Body of pancreas (tissue), 4 donors: ENCODE measurements around the gene BMPER. TPM values are rescaled to one million over a fixed set of nuclear protein-coding genes. Genes with fewer than 3 reads are reported as not detected.

Experiments used
- ATAC-seq: fragments of 150-250 bp; one replicate; pipeline ENCODE4 v1.9.1; 2016
- DNase-seq, 4 donors: peaks; one replicate each; pipeline ENCODE4 v3.0.0-alpha.2; 2019
- H3K27ac ChIP-seq, 4 donors: fragments of 200-600 bp; sonication (generic); 1 replicate in 3 of 4; 2 replicates in 1 of 4; pipeline versions ENCODE4 v1.5.1 to v1.6.1; 2016 to 2019; ENCODE audit warnings: mild to moderate bottlenecking in 1 of 4, mixed read lengths in 1 of 4, moderate library complexity in 1 of 4
- H3K27me3 ChIP-seq, 2 donors: fragments of 200-600 bp; sonication (generic); one replicate each; pipeline ENCODE4 v1.6.0; 2016; ENCODE audit warnings: mild to moderate bottlenecking in 1 of 2
- H3K36me3 ChIP-seq, 2 donors: fragments of 200-600 bp; sonication (generic); replicated peaks in 1 of 2; 2 replicates each; pipeline ENCODE4 v1.5.1; 2016; ENCODE audit warnings: low read depth in 2 of 2; ENCODE audit not compliant: insufficient read depth in 1 of 2
- H3K4me1 ChIP-seq: fragments of 200-600 bp; sonication (generic); one replicate; pipeline ENCODE4 v1.6.0; 2016
- H3K4me3 ChIP-seq, 2 donors: fragments of 200-600 bp; sonication (generic); 1 replicate in 1 of 2; 2 replicates in 1 of 2; pipeline ENCODE4 v1.5.1; 2016 to 2019
- H3K9me3 ChIP-seq, 3 donors: fragments of 200-600 bp; sonication (generic); 1 replicate in 2 of 3; 2 replicates in 1 of 3; pipeline ENCODE4 v1.5.1; 2016
- CTCF ChIP-seq, 7 experiments: fragments of 450-650 bp in 4 of 7; fragments of 200-600 bp in 3 of 7; sonication (generic) in 3 of 7; IDR thresholded peaks; one replicate each; pipeline ENCODE4 v1.5.1; 2016 to 2019; ENCODE audit warnings: antibody characterized with exemption in 7 of 7
- POLR2A ChIP-seq, 3 donors: fragments of 450-650 bp; IDR thresholded peaks; one replicate each; pipeline ENCODE4 v1.6.1; 2016; ENCODE audit warnings: antibody characterized with exemption in 3 of 3, mild to moderate bottlenecking in 2 of 3
- WGBS, 2 donors: methylation state at CpG; one replicate each; pipeline ENCODE4 v1.1.5; 2017; 5-methylcytosine and 5-hydroxymethylcytosine counted together
- intact Hi-C: fragments of 100-400 bp; cut with DNase I; formaldehyde crosslinking; loops from one replicate; pipeline ENCODE4 v1.15.1; 2023
- total RNA-seq, 2 donors: library from RNA; depleted of rRNA; stranded (reverse); fragments of >200 nt; gene quantifications; one replicate each; pipeline ENCODE4 v1.1.0, GENCODE V29; 2016

Gene BMPER
- total RNA-seq, 2 donors from 2014 or later: 0.33 to 0.78 TPM

- TF ChIP-seq CTCF (IDR thresholded peaks at IDR 0.05): no peak
- no peak for TF ChIP-seq POLR2A (IDR thresholded peaks at IDR 0.05)
- WGBS, 2 donors: 39 to 61% methylated on average over 1 of the region's 1 CpG
- H3K27me3 ChIP-seq: no peaks in the 10 kb centered on the region
- H3K36me3 ChIP-seq: no peaks in the 10 kb centered on the region
- intact Hi-C loops: no loop called here
- DNase-seq (no peak), ATAC-seq (no peak)
- no peaks in the 10 kb centered on the region for H3K9me3 ChIP-seq
- no peak overlapping the region for H3K4me3 ChIP-seq
- H3K27ac ChIP-seq: no peak overlapping the region
- no peaks in the 10 kb centered on the region for H3K4me1 ChIP-seq
Observed at GRCh38 chr7:34184466-34184865, 279.1 kb downstream of the BMPER start.

- intact Hi-C loops: no loop called here
- no peaks in the 10 kb centered on the region for H3K4me1 ChIP-seq
- H3K36me3 ChIP-seq: no peaks in the 10 kb centered on the region
- 58 to 72% methylated on average over 2 of the region's 2 CpGs for WGBS, 2 donors
- no peaks in the 10 kb centered on the region for H3K9me3 ChIP-seq
- no peaks in the 10 kb centered on the region for H3K27me3 ChIP-seq
- no peak overlapping the region for H3K4me3 ChIP-seq
- no peak for ATAC-seq
- DNase-seq: no peak
- no peak overlapping the region for H3K27ac ChIP-seq
- TF ChIP-seq POLR2A (IDR thresholded peaks at IDR 0.05) (no peak), CTCF (IDR thresholded peaks at IDR 0.05) (no peak)
Observed at GRCh38 chr7:34187798-34188307, 282.5 kb downstream of the BMPER start.

- DNase-seq: no peak
- no peak for ATAC-seq
- Histone ChIP-seq H3K4me3 (no peak overlapping the region), H3K36me3 (no peaks in the 10 kb centered on the region), H3K27me3 (no peaks in the 10 kb centered on the region), H3K27ac (no peak overlapping the region), H3K9me3 (no peaks in the 10 kb centered on the region), H3K4me1 (no peaks in the 10 kb centered on the region)
- TF ChIP-seq CTCF (IDR thresholded peaks at IDR 0.05) (no peak), POLR2A (IDR thresholded peaks at IDR 0.05) (no peak)
- intact Hi-C loops: no loop called here
- WGBS, 2 donors: 59 to 67% methylated on average over 3 of the region's 3 CpGs
Observed at GRCh38 chr7:34189031-34189430, 283.7 kb downstream of the BMPER start.

GRCh38 chr7:34190299-34190698 lies 285.0 kb downstream of the BMPER start:
- Histone ChIP-seq H3K27me3 (no peaks in the 10 kb centered on the region), H3K27ac (no peak overlapping the region), H3K4me3 (no peak overlapping the region), H3K4me1 (no peaks in the 10 kb centered on the region), H3K36me3 (no peaks in the 10 kb centered on the region), H3K9me3 (no peaks in the 10 kb centered on the region)
- TF ChIP-seq POLR2A (IDR thresholded peaks at IDR 0.05) (no peak), CTCF (IDR thresholded peaks at IDR 0.05) (no peak)
- intact Hi-C loops: no loop called here
- ATAC-seq (no peak), DNase-seq (no peak)
- WGBS, 2 donors: 42 to 53% methylated on average over 2 to 4 of the region's 4 CpGs

- no peaks in the 10 kb centered on the region for H3K4me1 ChIP-seq
- no peak overlapping the region for H3K27ac ChIP-seq
- TF ChIP-seq CTCF (IDR thresholded peaks at IDR 0.05) (no peak), POLR2A (IDR thresholded peaks at IDR 0.05) (no peak)
- H3K4me3 ChIP-seq: no peak overlapping the region
- no peaks in the 10 kb centered on the region for H3K36me3 ChIP-seq
- H3K9me3 ChIP-seq: no peaks in the 10 kb centered on the region
- intact Hi-C loops: no loop called here
- no peak for ATAC-seq
- DNase-seq: no peak
- WGBS, 2 donors: 73 to 77% methylated on average over 8 of the region's 8 CpGs
- no peaks in the 10 kb centered on the region for H3K27me3 ChIP-seq
Observed at GRCh38 chr7:34191162-34191561, 285.8 kb downstream of the BMPER start.
